ENCODE measurements around the gene DAAM1.

DNA sequence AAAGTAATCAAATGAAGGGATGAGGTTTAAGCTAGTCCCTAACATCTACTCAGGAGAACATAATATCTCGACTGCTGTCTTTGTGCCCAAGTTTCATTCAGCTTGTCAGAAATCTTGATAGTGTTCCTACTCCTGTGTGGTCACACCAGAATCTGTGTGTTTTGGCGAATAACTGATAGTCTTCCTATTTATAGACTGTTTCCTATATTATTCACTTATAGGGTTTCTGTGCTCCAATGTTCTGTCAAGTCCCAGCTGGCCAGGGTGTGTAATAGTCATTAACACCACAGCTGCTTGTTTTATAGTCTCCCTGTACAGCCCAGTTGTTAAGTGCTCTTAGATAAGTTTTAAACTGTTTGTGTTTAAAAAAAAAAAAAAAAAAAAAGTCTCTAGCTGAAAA, 230.8 kb downstream of the DAAM1 start:
- TF ChIP-seq, protein P1, sequence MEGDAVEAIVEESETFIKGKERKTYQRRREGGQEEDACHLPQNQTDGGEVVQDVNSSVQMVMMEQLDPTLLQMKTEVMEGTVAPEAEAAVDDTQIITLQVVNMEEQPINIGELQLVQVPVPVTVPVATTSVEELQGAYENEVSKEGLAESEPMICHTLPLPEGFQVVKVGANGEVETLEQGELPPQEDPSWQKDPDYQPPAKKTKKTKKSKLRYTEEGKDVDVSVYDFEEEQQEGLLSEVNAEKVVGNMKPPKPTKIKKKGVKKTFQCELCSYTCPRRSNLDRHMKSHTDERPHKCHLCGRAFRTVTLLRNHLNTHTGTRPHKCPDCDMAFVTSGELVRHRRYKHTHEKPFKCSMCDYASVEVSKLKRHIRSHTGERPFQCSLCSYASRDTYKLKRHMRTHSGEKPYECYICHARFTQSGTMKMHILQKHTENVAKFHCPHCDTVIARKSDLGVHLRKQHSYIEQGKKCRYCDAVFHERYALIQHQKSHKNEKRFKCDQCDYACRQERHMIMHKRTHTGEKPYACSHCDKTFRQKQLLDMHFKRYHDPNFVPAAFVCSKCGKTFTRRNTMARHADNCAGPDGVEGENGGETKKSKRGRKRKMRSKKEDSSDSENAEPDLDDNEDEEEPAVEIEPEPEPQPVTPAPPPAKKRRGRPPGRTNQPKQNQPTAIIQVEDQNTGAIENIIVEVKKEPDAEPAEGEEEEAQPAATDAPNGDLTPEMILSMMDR (conservative IDR thresholded peaks at IDR 0.05; ENCODE audit: low read length), result no peak
- TF ChIP-seq EZH2phosphoT487 (IDR thresholded peaks at IDR 0.05; ENCODE audit: borderline replicate concordance, low read depth, low read length), result no peak

Data from OCI-LY7 (cell line).